NCI-H526 treated with DMSO at 0.1 percent for 48 hours (cell line): ENCODE data around the gene PLVAP.
A peak's percentile ranks its signal among the peaks of the same experiment; 100 is the strongest.

Experiments
- DNase-seq: peaks from one replicate; lab custom pipeline; 2025; lab: John Stamatoyannopoulos, UW

Gene PLVAP

GRCh38 chr19:17302391-17303166 lies 74.6 kb downstream of the PLVAP start:
- DNase-seq: peak; percentile 42
